Measurements from ENCODE around the gene CARS2.
"Not testable (repeated sequence)": the region's sequence is repeated elsewhere in the genome, so short reads cannot be mapped to it uniquely, and the experiment has no call there.

The CARS2 gene

GRCh38 chr13:110636701-110637201 is 69.2 kb downstream of the CARS2 start:
- DNase-seq = no peak

- no peak for DNase-seq
These were observed 69.9 kb downstream of the CARS2 start for GRCh38 chr13:110636053-110636475.

DNA sequence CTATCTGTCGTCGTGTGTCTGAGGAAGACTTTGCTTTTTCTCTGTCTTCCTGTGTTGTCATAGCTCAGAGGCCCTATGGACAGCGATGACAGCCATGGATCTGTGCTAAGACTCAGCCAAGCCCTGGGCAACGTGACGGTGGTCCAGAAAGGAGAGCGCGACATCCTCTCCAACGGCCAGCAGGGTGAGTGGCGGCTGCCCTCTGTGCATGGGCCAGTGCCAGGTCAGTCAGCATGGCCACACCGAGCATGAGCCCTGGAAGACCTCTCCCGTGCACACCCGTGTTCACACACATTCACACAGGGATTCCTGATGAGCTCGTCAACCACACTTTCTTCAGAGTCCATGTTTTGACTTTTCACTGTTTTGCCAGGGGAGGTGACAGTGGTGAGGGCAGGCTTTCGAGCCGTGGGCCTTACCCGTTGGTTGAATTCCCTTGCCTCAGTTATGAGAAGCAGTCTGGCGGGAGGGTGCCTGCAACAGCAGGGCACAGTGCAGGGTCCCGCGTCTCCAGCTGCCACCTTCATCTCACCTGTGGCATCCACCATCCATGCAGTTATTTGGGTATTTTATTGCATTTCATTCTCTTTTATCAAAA is 70.4 kb downstream of the CARS2 start:
- no peak for DNase-seq

DNA sequence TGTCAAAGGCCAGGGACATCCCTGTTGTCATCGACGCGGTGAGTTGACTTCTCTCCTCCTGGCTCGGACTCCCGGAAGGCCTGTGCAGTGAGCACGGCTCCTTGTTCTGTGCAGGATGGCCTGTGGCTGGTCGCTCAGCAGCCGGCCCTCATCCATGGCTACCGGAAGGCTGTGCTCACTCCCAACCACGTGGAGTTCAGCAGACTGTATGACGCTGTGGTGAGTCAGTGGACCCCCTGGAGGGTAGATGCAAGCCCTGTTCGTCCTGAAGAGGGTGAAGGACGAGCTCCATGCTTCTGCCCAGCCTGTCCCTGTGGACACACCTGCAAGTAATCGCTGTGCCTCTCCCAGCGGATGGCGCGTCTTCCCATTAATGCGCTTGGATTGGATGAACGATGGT is 71.4 kb downstream of the CARS2 start:
- DNase-seq = no peak

DNA sequence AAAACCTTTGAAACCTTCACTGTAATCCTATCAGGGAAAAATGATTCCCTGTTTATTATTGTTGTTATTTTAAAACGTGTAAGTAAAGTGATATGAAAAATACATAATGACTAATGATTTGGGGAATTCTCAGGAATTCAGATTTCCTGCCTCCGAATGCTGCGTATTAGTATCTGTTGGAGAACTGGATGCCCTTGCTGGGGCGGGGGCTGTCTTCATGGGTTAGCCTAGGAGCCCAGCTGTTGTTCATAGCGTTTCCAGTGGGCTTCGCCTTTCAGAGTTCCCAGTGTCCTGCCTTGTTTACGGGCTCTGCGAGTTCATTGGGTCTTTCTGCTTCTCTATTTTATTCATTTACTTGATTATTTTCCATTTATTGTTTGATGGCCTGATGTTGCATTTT is 72.1 kb downstream of the CARS2 start:
- no peak for DNase-seq

DNA sequence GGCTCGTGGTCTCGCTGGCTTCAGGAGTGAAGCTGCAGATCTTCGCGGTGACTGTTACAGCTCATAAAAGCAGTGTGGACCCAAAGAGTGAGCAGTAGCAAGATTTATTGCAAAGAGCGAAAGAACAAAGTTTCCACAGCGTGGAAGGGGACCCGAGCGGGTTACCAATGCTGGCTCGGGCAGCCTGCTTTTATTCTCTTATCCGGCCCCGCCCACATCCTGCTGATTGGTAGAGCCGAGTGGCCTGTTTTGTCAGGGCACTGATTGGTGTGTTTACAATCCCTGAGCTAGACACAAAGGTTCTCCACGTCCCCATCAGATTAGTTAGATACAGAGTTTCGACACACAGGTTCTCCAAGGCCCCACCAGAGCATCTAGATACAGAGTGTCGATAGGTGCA is 73.7 kb downstream of the CARS2 start:
- DNase-seq = not testable (repeated sequence)

DNA sequence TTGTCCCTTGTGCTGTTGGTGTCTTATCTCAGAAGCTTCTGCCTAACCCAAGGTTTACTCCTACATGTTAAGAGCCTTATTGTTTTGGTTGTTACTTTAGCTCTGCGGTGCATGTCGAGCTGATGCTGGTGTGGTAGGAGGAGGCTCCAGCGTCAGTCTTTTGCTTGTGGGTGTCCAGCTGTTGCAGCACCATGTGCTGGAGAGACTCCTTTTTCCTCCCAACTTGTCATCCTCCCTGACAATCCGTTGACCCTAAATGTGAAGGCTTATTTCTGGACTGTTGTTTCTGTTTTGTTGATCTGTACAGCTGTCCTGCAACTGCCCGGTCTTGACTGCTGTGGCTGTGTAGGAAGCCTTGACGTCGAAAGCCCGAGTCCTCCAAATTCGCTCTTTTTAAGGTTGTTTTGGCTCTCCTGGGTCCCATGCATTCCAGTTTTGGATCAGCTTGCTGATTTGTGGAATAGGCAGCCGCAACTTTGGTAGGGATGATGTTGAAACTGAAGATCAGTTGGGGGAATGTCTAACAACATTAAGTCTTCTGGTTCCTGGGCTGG is 75.3 kb downstream of the CARS2 start:
- no peak for DNase-seq

- no peak for DNase-seq
These were observed 76.2 kb downstream of the CARS2 start for GRCh38 chr13:110629735-110630134.

GRCh38 chr13:110628952-110629701 is 76.8 kb downstream of the CARS2 start:
- DNase-seq = no peak

GRCh38 chr13:110628477-110628793 is 77.5 kb downstream of the CARS2 start:
- no peak for DNase-seq

DNA sequence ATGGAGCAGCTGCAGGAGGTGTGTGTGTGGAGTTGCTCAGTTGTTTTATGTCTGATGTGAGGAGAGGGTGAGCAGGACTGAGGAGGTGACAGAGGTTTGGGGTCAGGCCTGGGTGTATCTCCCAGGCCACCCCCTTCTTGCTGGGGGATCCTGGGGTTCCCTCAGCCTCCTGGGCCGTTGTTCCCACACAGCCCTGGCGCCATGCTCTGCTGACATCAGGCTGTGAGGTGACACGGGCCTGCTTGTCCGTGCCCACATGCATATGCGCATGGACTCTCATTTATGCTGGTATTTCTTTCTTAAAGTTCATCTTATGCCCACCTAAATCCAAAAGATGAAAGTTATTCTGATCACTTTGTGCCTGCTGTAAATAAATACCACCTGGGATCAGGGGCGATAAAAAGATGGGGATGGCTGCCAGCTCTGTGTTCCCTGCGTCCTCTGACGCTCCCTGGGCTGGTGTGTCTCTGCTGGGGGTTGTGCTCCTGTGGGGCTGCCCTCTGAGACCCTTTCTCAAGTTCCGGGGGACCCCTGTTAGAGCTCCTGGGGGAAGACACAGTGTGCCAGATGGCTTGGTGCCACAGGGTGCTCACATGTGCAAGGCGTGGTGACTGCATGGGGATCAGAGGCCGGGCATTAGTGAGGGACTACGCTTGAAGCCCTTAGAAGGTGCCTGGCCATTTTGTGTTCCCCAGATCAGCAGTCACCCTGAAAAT is 78.0 kb downstream of the CARS2 start:
- DNase-seq = no peak

DNA sequence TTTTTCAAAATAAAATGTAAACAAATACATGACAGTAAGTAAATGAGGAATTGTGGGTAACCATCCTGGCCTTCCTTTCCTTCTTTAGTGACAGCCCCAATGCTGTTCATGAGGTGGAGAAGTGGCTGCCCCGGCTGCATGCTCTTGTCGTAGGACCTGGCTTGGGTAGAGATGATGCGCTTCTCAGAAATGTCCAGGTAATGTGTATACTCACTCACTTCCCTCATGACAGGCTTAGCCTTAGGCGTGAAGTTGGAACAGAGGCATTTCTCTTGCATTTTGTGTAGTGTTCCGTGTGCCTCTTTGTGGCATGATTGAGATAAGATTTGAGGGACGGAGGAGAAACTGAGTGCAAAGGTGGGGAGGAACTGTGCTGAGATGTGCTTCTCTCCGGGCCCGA is 78.6 kb downstream of the CARS2 start:
- DNase-seq = no peak

DNA sequence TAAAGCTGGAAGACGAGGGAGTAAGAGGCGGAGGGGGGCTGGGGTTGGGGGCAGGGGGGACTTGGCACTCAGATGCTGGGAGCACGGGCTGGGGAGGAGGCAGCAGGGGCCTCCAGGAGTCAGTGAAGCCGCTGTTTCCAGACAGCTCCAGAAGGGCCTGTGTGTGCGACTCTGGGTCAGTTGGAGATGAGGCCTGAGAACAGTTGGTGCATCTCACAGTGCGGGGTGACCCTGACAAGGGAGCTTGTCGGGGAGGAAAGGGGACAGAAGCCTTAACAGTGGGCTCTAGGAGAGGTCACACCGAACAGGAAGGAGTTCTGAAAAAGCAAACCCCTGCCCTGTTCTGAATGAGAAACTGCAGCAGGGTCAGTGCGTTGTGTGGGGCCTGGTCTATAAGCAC is 79.4 kb downstream of the CARS2 start:
- no peak for DNase-seq

DNA sequence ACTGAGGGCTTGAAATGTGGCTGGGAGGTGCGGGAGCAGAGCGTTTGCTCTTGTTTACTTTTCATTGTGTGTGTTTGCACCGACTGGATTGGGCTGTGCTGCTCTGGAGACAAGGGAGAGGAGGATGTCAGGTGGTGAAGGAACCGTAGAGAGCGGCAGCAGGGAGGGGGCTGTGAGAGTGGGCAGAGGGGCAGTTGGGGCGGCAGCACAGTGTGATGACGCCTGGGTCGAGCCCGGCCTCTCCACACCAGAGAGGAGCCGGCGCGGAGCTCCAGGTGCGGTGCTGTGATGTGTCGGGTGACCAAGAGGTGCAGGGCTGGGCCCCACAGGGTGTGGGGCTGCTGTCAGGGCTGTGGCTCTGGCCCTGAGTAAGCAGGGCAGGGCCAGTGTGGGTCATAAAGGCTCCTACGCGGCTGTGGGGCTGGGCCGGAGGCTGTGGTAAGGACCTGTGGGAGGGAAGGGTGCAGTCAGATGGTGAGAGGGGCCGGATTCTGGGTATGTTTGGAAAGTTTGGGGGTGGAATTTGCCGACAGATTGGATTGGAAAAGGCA is 80.1 kb downstream of the CARS2 start:
- DNase-seq = no peak

DNA sequence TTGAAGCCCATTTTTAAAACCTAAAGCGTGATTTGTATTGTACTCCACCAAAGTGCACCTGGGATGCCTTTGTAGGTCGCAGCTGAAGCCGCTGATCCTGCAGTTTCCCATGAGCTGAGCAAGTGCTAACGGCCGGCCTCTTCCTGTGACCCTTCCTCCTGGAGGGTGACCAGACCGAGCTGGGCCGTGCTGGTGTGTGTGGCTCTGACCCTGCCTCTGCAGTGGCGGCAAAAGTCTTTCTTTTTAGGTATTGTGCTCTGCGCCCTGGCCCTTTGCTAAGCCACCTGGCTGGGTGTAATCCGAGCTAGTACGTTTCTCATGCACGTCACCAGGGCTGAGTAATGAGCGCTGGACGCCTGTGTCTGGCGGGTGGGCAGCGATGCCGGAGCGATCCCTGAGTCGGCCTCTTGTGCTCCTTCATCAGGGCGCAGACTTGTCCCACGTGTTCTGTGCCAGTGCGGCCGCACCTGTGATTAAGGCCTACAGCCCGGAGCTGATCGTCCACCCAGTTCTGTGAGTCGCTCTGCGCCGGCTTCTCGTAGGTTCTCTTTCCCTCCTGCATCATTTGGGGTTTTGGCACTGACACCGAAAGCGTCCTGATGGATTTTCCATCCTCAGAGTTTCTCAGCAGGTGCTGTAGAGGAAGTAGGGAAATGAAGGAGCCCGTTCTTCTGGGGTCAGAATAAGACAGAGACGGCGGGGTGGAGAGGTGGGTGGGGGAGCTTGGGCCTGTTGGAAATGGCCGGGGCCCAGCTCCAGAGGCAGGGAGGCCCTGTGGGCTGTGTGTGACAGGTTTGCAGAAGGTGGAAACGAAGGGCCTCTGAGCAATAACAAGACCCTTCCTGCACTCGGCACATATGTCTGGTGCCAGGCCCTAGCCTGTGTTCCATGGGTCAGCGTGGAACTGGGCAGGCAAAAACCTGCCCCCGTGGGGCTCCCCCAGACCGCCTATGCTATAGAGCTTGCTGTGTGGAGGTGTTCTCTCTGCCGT is 80.9 kb downstream of the CARS2 start:
- no peak for DNase-seq

GRCh38 chr13:110620596-110620995 is 85.3 kb downstream of the CARS2 start:
- no peak for DNase-seq

- no peak for DNase-seq
These were observed 87.1 kb downstream of the CARS2 start for GRCh38 chr13:110618780-110619179.

DNA sequence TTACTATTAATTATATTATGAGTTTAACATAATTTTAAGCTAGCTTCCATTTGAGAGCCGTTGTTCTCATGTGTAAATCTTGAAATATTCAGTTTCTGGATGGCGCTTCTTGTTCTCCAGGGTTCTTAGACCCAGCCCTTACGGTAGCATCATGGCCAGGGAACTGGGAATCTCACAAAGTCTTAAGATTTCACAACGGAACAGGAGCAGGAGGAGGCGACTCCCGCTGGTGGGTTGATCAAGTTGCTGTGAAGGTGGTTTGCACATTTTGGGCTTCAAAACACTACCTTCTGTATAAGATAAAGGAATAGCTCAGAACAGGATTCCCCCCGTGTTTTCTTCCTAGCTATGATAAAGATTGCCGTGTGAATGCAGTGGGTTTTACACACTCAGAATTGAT is 87.7 kb downstream of the CARS2 start:
- DNase-seq = no peak

DNA sequence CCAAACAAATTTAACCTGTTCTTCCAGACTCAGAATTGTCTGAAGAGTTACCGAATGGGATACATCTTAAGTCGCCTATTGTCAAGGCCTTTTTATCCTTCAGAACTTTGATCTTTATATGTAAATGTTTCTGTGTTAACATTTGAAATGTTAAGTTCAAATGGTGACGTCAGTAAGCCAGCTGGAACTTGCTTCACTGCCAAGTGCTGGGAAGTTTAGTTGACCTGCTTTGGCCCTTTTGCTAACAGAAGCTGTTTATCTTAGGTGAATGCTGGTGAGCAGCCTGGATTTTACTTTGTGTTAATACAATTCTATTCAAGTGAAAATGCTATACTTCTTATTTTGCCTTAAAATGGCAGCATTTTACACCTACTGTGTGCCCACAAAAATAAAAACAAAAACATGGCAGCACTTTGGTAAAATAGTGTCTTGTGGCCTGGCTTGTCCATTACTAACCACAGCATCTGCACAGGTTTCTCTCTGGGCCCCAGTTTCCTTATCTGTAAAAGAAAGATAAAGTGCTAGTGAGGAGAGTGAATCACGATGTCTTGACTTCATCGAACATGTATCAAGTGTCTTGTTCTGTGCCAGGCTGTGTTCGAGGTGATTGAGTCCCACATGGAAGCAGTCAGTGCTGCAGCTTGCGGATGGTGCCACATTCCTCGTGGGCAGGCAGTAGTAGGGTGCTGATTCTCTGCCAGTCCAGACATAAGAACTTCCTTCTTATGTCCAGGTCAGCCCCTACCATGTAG is 88.4 kb downstream of the CARS2 start:
- DNase-seq = peak; percentile 71

DNA sequence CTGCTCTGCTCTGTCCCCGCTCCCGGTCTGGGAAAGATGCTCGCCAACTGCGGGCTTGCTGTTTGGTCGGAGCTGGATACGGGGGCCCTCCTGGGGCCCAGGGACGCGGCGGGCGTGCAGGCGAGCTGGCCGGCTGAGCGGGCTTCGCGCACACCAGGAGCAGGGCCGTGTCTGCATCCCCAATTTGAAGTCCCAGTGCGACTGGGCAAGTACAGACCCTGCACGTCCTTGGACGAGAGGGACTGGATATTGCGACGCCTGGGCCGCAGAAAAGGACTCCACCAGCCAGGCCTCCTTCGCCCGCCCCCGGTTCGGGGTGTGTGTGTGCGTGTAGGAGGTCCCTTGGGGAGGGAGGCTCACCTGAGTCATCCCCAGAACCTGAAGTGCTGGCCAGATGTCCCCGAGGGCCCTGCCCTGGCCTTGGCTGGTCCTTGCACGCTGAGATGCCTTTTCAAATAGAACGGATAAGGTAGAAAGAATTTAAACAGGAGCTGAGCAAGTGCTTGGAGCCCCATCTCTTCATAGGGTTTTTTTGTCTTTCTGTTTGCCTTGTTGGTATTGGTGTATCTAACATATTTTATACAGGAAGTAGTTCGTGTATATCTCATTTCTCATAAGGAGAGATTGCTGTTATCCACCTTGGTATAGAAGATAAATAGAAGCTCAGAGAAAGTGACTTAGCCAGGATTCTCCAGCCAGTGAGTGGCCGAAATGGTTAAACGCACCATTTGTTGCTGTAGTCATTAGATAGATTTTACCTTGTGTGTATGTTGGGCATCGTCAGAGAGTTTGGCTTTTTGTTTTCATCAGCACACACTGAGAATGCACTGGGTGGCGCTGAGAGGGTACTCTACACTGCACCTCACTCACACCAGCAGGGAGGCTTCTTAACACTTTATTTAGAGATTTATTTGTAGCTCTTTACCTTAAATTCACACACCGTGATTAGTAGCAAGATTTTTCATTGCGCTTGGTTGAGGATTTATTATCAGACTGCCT is 89.5 kb downstream of the CARS2 start:
- peak; percentile 55 for DNase-seq

Data from hematopoietic multipotent progenitor cell treated with erythropoietin and hydrocortisone succinate and interleukin-3 and kit ligand, for 6 days (in vitro differentiated cells).